NCI-H345 (cell line): ENCODE measurements around the gene SORCS2.

ENCODE experiments used
- DNase-seq: peaks from one replicate; lab custom pipeline; 2025; lab: John Stamatoyannopoulos, UW

The SORCS2 gene

GRCh38 chr4:7780751-7781348 lies 588.5 kb downstream of the SORCS2 start:
- DNase-seq = no peak

GRCh38 chr4:7781366-7781765 lies 589.0 kb downstream of the SORCS2 start:
- no peak for DNase-seq

GRCh38 chr4:7781993-7782392 lies 589.7 kb downstream of the SORCS2 start:
- DNase-seq = no peak

GRCh38 chr4:7782783-7783182 lies 590.4 kb downstream of the SORCS2 start:
- DNase-seq = no peak

GRCh38 chr4:7783541-7783940 lies 591.2 kb downstream of the SORCS2 start:
- DNase-seq = no peak

GRCh38 chr4:7784131-7784870 lies 592.0 kb downstream of the SORCS2 start:
- DNase-seq = no peak

- DNase-seq = no peak
Measured at GRCh38 chr4:7785017-7785416, 592.7 kb downstream of the SORCS2 start.

- no peak for DNase-seq
Measured at GRCh38 chr4:7786040-7786439, 593.7 kb downstream of the SORCS2 start.

- no peak for DNase-seq
Measured at GRCh38 chr4:7786517-7786916, 594.2 kb downstream of the SORCS2 start.

GRCh38 chr4:7787067-7787466 lies 594.7 kb downstream of the SORCS2 start:
- no peak for DNase-seq

- DNase-seq = no peak
Measured at GRCh38 chr4:7787681-7788141, 595.4 kb downstream of the SORCS2 start.

- no peak for DNase-seq
Measured at GRCh38 chr4:7788193-7788592, 595.9 kb downstream of the SORCS2 start.

GRCh38 chr4:7788694-7789425 lies 596.5 kb downstream of the SORCS2 start:
- DNase-seq = no peak

GRCh38 chr4:7790023-7790422 lies 597.7 kb downstream of the SORCS2 start:
- no peak for DNase-seq

- DNase-seq = no peak
Measured at GRCh38 chr4:7790999-7791398, 598.7 kb downstream of the SORCS2 start.
